ENCODE measurements around the gene SMIM38. TPM values are rescaled to one million over a fixed set of nuclear protein-coding genes. Genes with fewer than 3 reads are reported as not detected.

The SMIM38 gene
- total RNA-seq, 1 donor = under 0.01 TPM

DNA sequence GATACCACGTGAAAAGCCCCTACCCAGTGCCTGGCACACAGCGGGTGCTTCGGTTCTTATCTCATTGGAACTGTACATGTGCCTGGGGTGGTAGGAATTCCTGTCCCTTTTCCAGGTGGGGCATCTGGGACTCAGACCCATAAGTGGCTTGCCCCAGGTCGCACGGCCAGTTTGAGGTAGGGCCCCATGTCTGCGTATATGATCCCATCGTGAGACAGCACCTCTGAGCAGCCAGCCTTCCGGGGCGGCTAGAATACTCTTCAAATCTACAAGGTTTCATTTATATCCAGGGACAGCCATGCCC is 33.5 kb upstream of the SMIM38 start:
- no peak for DNase-seq (ENCODE audit: low read depth)
- TF ChIP-seq, protein P1, sequence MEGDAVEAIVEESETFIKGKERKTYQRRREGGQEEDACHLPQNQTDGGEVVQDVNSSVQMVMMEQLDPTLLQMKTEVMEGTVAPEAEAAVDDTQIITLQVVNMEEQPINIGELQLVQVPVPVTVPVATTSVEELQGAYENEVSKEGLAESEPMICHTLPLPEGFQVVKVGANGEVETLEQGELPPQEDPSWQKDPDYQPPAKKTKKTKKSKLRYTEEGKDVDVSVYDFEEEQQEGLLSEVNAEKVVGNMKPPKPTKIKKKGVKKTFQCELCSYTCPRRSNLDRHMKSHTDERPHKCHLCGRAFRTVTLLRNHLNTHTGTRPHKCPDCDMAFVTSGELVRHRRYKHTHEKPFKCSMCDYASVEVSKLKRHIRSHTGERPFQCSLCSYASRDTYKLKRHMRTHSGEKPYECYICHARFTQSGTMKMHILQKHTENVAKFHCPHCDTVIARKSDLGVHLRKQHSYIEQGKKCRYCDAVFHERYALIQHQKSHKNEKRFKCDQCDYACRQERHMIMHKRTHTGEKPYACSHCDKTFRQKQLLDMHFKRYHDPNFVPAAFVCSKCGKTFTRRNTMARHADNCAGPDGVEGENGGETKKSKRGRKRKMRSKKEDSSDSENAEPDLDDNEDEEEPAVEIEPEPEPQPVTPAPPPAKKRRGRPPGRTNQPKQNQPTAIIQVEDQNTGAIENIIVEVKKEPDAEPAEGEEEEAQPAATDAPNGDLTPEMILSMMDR (IDR thresholded peaks at IDR 0.05; ENCODE audit: insufficient read depth, low read depth, low read length) = no peak
- H3K4me3 ChIP-seq (ENCODE audit: low read depth, low read length) = no peak overlapping the region

DNA sequence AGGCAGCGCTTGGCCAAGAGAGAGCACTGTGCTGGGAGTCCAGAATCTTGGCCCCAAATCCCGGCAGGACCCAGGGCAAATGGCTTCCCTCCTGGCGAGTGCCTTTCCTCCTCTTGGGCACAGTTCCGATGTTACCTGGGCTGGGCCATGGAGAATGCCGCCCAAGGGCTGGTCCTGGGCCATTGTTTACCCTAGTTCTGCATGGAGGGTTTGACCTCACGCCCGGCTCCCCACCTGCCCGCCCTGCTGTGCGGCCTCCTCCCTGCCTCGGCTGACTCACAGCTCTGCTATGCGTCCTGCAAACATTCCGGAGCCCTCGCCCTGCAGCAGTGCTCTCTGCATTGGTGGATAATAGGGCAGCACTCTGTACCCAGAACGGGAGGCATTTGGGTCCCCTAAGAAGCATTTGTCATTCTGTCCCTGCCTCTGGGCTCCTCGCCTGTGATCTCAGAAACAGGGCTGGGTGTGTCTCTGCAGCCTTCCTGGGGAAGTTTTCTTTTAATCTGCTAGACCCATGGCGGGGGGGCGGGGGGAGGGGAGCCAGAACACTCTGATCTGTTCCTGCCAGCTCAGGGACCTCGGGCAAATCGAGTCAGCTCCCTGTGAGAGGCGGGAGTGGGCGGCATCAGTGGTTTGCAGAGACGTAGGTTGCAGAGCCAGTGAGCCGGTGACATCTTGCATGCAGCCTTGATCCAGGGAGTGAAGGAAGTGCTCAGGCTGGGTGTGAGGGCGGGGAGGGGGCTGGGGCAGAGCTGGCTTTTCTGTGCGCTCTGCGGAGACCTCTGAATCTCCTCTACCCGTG is 32.9 kb upstream of the SMIM38 start:
- peak overlapping the region; percentile 21 for H3K4me3 ChIP-seq (ENCODE audit: low read depth, low read length)
- TF ChIP-seq, protein P1 (IDR thresholded peaks at IDR 0.05; ENCODE audit: insufficient read depth, low read depth, low read length) = no peak
- peak; percentile 36 for DNase-seq (ENCODE audit: low read depth)

DNA sequence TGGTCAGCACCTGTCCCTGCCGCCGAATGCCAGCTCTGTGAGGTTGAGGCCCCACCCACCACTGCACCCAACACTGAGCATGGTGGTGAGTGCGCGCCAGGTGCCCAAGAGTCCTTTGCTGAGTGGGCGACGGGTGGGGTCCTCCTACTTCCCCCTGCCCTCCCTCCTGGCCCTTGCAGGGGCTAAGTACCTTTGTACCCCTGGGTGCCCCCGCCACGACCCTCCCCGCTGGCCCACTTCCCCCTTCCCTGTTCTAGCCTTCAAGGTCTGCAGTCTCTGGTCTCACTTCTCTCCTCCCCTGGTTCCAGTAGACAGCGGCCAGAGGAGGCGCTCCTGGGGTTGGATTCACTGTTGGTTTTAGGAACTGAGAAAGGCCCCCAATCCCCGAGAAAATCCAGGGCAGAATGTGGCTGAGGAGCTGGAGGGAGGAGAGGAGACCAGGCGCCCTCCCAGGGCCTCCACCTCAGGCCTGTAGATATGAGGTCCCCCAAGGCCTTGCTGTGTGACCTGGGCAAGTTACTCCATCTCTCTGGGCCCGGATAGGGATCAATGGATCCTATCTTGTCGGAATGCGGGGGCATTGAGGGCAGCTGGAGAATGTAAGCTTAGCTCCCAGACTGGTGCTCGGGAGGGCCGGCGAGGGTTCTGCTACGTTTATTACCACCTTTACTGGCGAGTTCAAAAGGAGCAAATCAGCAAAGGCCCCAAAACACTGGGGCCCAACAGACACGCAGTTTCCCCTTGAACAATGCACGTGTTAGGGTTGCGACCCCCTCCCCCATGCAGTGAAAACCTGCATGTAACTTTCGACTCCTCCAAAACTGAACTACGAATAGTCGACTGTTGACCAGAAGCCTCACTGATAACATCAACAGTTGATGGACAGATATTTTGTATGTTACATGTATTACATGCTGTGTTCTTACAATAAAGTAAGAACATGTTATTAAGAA is 31.9 kb upstream of the SMIM38 start:
- no peak for DNase-seq (ENCODE audit: low read depth)
- H3K4me3 ChIP-seq (ENCODE audit: low read depth, low read length) = no peak overlapping the region
- TF ChIP-seq, protein P1 (IDR thresholded peaks at IDR 0.05; ENCODE audit: insufficient read depth, low read depth, low read length) = no peak

DNA sequence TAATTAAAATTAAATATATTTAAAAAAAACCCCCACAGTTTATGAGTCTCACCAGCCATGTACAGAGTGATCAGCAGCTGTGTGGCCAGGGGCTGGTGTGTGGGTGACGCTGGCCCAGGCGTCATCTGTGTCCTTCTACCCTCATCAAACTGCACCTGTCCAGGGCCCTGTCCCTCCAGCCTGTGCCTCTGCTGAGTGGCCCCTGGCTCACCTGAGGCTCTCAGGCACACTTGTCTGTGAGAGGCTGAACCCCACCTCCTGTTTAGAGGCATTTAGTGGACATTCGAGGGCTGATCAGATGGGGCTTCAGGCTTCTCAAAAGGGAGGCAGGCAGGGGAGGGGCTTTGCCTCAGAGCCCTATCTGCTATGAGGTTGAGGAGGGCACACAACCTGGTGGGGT is 29.9 kb upstream of the SMIM38 start:
- TF ChIP-seq, protein P1 (IDR thresholded peaks at IDR 0.05; ENCODE audit: insufficient read depth, low read depth, low read length) = no peak
- no peak overlapping the region for H3K4me3 ChIP-seq (ENCODE audit: low read depth, low read length)

DNA sequence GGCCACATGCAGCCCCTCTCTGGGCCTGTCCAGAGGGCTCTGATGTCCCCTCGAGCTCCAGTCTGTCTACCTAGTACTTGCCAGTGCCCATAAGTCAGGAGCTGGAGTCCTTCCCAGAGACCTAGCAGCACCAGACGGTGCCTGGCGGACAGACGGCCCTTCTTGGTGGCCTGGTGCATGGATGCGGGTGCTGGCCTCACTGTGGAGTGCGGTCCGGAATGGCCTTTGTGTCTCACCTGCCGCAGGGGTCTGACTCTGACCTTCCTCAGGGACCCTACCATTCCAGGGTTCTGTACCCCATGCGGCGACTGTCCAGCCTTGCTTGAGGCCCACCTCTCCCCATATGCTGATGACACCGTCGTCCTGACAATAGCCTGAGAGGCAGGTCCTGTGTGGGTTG is 29.4 kb upstream of the SMIM38 start:
- TF ChIP-seq, protein P1 (IDR thresholded peaks at IDR 0.05; ENCODE audit: insufficient read depth, low read depth, low read length) = no peak
- no peak overlapping the region for H3K4me3 ChIP-seq (ENCODE audit: low read depth, low read length)
- no peak for DNase-seq (ENCODE audit: low read depth)

More for the DNA sequence above, 29.9 kb upstream of the SMIM38 start:
- no peak for DNase-seq (ENCODE audit: low read depth)

DNA sequence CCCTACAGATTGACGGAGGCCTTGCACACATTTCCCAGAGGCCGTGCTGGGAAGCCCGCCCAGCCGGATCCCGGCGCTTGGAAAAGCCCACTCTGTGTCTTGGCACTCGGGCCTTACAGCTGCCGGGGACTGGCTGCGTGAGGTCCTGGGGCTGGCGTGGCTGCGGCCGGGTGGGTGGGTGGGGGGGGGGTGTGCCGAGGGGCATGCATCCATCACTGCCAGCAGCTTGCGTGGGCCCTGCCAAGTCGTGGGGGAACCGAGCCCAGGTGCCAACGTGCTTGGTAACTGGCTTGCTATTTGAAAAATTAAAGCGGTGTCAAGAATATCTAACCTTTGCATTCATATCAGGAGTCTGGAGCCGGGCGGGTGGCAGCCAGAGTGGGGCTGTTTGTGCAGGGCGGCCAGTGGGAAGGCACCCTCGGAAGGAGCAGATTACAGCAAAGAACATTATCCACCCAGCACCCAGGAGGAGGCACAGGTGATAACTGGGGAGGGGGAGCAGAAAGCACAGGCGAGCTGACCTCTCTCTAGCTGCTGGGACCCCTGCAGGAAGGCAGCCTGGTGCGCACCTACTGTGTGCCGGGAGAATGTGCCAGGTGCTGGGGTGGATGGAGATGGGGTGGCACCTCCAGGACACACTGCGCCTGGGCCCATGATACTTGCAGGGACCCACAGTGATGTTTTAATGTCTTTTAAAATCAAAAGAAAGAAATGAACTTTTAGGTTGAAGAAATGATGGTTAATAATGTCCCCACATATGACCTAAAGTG is 28.5 kb upstream of the SMIM38 start:
- H3K4me3 ChIP-seq (ENCODE audit: low read depth, low read length) = no peak overlapping the region
- TF ChIP-seq, protein P1 (IDR thresholded peaks at IDR 0.05; ENCODE audit: insufficient read depth, low read depth, low read length) = no peak
- no peak for DNase-seq (ENCODE audit: low read depth)
